K562 (cell line): ENCODE data around the gene CPED1. TPM values are rescaled to one million over a fixed set of nuclear protein-coding genes. Genes with fewer than 3 reads are reported as not detected.

ENCODE experiments used
- E2F4 ChIP-seq: sonication (generic); formaldehyde crosslinking; IDR thresholded peaks from 2 replicates; pipeline ENCODE4 v1.8.0; 2022; ENCODE audit warnings: mild to moderate bottlenecking, low read depth, missing genetic modification reagents
- FUS ChIP-seq: fragments of 200-400 bp; formaldehyde crosslinking; optimal IDR thresholded peaks from 2 replicates; pipeline ENCODE3; 2017; ENCODE audit warnings: low read depth, low read length
- HMG20A ChIP-seq: fragments of 450-650 bp; formaldehyde crosslinking; conservative IDR thresholded peaks from 2 replicates; pipeline ENCODE4 v1.4.0; 2020; ENCODE audit warnings: mild to moderate bottlenecking, mixed read lengths
- IRF1 ChIP-seq: sonication (generic); formaldehyde crosslinking; IDR thresholded peaks from 2 replicates; pipeline ENCODE4 v1.8.0; 2022; ENCODE audit warnings: missing genetic modification reagents, mild to moderate bottlenecking, borderline replicate concordance
- NEUROD1 ChIP-seq: fragments of 150-350 bp; IDR thresholded peaks from 2 replicates; pipeline ENCODE4 v1.6.1; 2014; ENCODE audit warnings: borderline replicate concordance, low read length, low read depth; ENCODE audit not compliant: partially characterized antibody
- NR2C1 ChIP-seq, 2 experiments: fragments of 450-650 bp; IDR thresholded peaks; 2 replicates each; pipeline ENCODE4 v1.6.1; 2017; ENCODE audit warnings: mild to moderate bottlenecking in 2 of 2, antibody characterized with exemption in 1 of 2, inconsistent platforms in 1 of 2, missing compliant biosample characterization in 1 of 2, missing genetic modification characterization in 1 of 2
- RFX1 ChIP-seq: fragments of 450-650 bp; IDR thresholded peaks from 2 replicates; pipeline ENCODE4 v1.6.1; 2016; ENCODE audit warnings: mild to moderate bottlenecking, moderate library complexity
- RNF2 ChIP-seq: sonication (generic); IDR thresholded peaks from 2 replicates; pipeline ENCODE4 v1.6.1; 2016
- TRIM24 ChIP-seq, 2 experiments: fragments of 450-650 bp; IDR thresholded peaks; 2 replicates each; pipeline ENCODE4 v1.6.1; 2016
- XRCC5 ChIP-seq: fragments of 200-400 bp; formaldehyde crosslinking; IDR thresholded peaks from 2 replicates; pipeline ENCODE4 v1.6.1; 2017; ENCODE audit warnings: low read depth, mild to moderate bottlenecking, low read length
- ZNF408 ChIP-seq: fragments of 250-450 bp; sonication (Bioruptor Pico); IDR thresholded peaks from 2 replicates; pipeline ENCODE4 v1.4.0; 2020; ENCODE audit warnings: low read depth, mild to moderate bottlenecking, moderate library complexity
- ZNF512 ChIP-seq: IDR thresholded peaks from 2 replicates; pipeline ENCODE4 v1.6.1; 2016; ENCODE audit warnings: missing genetic modification characterization, missing compliant biosample characterization
- ZNF707 ChIP-seq: fragments of 250-450 bp; sonication (Bioruptor Pico); conservative IDR thresholded peaks from 2 replicates; pipeline ENCODE4 v1.8.0; 2022; ENCODE audit warnings: inconsistent platforms, mild to moderate bottlenecking, moderate library complexity
- ZNF75A ChIP-seq: fragments of 450-650 bp; formaldehyde crosslinking; IDR thresholded peaks from 2 replicates; pipeline ENCODE4 v1.4.0; 2020; ENCODE audit warnings: mild to moderate bottlenecking
- ZNF764 ChIP-seq: fragments of 250-450 bp; sonication (Bioruptor Pico); IDR thresholded peaks from 2 replicates; pipeline ENCODE4 v1.4.0; 2020; ENCODE audit warnings: low read depth, mild to moderate bottlenecking, moderate library complexity
- ZNF778 ChIP-seq: fragments of 450-650 bp; formaldehyde crosslinking; IDR thresholded peaks from 2 replicates; pipeline ENCODE4 v1.4.0; 2020; ENCODE audit warnings: mild to moderate bottlenecking, moderate library complexity
- polyA plus RNA-seq, 8 experiments: library from polyadenylated mRNA; depleted of rRNA in 4 of 8; stranded (reverse) in 5 of 8; unstranded in 3 of 8; fragments of >200 nt; fragmentation: Nextera tagmentation in 2 of 8; fragmentation: Illumina TruSeq in 1 of 8; extraction: Ambion mirVana in 2 of 8; extraction: Trizol in 1 of 8; gene quantifications; 2 replicates each; pipeline versions ENCODE4 v1.2.1 to v1.2.3, GENCODE V29; 2011 to 2014; ENCODE audit warnings: inconsistent platforms in 1 of 8, missing spikeins in 1 of 8
- total RNA-seq, 7 experiments: library from RNA; depleted of rRNA in 6 of 7; stranded (reverse); fragments of >200 nt in 6 of 7; fragmentation: Illumina TruSeq in 2 of 7; extraction: Trizol in 2 of 7; gene quantifications; 2 replicates each; pipeline versions ENCODE4 v1.2.1 to v1.2.3, GENCODE V29; 2011 to 2021; ENCODE audit warnings: low replicate concordance in 1 of 7

Gene CPED1
- total and polyA plus RNA-seq, 9 of the 15 experiments (the other 6 are each of a cell fraction or from before 2014, with no cell fraction given) = 195 to 393 (median 290) TPM

- TF ChIP-seq ZNF778 (CRISPR knock-in tag) (no peak), RNF2 (0 out of 2 replicates have a peak, but pooled peaks have one; percentile 61), ZNF707 (CRISPR knock-in tag) (no peak), ZNF75A (CRISPR knock-in tag) (no peak), E2F4 (CRISPR knock-in tag) (no peak), ZNF512 (no peak), NR2C1 (IDR thresholded peaks at IDR 0.05) (no peak), NR2C1 (tag; IDR thresholded peaks at IDR 0.05) (peak; percentile 78), NEUROD1 (peak; percentile 34), FUS (no peak), ZNF408 (CRISPR knock-in tag) (no peak), IRF1 (CRISPR knock-in tag) (no peak), XRCC5 (no peak), HMG20A (CRISPR knock-in tag) (no peak), TRIM24 (IDR thresholded peaks at IDR 0.05) (peak; percentile 96 to 97), ZNF764 (CRISPR knock-in tag) (no peak), RFX1 (no peak)
- TF ChIP-seq, all 486 proteins: peak for 105
Measured at GRCh38 chr7:121138262-121138933, 149.9 kb downstream of the CPED1 start (continued).
